GM19099 (cell line): ENCODE results near the gene DOK5.

Experiments
- POLR2A ChIP-seq: IDR thresholded peaks from 3 replicates; pipeline ENCODE4 v1.6.1; 2011; ENCODE audit warnings: low read depth; ENCODE audit not compliant: insufficient read length; ENCODE audit errors: extremely low read depth

DOK5 gene

DNA sequence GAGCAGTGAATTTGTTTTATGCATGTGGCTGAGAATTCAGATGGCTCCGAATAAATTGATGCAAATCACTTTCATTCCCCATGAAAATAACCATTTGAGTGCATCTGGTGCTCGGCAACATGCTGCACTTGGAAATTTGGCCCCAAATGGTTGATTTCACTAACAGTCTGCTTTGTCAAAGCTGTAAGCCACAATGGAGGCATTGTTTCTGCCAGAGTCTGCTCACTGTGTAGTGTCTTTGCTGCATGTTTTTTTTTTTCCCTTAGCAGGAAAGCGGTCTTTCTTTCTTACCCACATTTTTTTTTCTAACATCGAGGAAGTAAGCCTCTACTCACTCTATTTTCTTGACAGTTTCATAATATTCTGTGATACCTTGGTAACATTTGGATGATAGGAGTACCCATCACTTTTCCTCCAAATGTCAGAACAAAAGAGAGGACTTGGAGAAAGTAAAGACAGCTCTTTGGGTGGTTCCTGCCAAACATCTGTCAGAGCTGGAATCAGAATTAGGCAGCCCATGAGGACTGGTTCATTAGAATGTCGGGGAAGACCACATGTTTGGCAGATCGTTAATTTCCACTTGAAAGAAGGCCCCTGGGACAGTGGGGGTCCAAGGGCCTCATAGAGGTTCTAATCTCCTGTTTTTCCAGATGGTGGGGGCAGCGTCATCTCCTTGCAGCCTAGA lies 149.5 kb downstream of the DOK5 start:
- TF ChIP-seq POLR2A, result no peak

DNA sequence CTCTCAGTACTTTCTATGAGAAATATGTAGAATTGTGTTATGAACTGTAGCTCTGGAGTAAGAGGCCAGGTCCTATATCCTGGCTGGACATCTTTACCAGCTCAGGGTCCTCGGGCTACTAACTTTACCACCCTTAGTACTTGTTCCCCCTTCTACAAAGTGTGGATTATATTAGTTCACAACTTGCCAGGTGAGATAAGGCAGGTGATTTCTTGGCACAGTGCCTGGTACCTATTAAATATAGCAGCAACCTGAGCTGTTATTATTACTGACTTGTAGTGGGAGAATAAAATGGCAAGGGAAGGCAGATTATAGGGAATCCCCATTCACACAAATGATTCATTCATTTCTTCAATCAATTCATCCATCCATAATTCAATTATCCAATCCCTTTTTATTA lies 150.1 kb downstream of the DOK5 start:
- no peak for TF ChIP-seq POLR2A

DNA sequence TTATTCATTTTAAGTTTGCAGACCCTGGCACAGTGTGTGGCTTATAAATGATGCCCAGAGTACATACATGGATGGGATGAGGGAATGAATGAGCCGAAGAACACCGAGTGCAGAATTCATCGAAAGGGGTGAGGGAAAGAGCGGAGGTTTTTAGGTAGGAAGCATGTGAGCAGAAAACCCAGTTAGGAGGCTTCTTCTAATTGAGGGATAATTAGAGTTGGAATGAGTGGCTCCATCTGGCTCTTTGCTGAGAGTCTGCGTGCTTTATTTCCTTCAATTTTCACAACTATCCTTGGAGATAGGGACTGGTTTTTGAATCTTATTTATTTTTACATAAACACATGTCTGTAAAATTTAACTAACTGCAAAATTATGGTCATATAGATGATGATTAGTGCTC lies 150.7 kb downstream of the DOK5 start:
- no peak for TF ChIP-seq POLR2A

DNA sequence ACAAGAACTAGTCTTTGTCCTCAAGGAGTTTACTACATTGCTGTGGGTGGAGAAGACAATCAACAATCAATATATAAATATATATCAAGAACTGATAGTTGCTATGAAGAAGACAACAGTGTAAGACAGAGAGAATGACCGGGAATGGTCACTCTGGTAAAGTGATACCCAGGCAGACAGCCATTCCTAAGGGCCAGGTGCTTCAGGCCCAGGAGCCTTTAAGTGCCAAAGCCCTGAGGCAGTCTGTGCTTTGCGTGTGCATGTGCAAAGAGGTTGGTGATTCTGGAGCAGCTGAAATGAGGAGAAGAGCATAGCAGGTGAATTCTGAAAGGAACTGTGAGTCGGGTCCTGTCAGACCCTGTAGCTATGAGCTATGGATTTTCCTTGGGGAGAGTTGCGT lies 154.2 kb downstream of the DOK5 start:
- no peak for TF ChIP-seq POLR2A

DNA sequence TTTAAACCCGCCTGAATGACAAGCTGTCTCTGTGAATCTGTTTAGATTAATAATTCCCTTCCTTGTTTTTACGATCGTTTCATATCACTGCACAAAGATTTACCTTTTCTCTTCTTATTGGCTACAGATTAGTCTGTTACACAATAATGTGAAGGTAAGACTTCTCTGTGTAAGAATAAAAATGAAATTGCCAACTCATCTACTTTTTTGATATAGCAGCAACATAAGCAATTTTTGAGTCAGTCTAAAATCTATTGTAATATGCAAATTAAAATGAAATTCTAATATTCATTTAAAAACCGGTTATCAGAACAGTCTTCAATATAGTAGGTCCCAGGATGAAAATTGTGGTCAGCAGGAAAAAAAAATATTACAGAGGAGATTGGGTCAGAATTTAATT lies 155.2 kb downstream of the DOK5 start:
- no peak for TF ChIP-seq POLR2A

- no peak for TF ChIP-seq POLR2A
Measured at GRCh38 chr20:54631059-54631458, 155.7 kb downstream of the DOK5 start.

DNA sequence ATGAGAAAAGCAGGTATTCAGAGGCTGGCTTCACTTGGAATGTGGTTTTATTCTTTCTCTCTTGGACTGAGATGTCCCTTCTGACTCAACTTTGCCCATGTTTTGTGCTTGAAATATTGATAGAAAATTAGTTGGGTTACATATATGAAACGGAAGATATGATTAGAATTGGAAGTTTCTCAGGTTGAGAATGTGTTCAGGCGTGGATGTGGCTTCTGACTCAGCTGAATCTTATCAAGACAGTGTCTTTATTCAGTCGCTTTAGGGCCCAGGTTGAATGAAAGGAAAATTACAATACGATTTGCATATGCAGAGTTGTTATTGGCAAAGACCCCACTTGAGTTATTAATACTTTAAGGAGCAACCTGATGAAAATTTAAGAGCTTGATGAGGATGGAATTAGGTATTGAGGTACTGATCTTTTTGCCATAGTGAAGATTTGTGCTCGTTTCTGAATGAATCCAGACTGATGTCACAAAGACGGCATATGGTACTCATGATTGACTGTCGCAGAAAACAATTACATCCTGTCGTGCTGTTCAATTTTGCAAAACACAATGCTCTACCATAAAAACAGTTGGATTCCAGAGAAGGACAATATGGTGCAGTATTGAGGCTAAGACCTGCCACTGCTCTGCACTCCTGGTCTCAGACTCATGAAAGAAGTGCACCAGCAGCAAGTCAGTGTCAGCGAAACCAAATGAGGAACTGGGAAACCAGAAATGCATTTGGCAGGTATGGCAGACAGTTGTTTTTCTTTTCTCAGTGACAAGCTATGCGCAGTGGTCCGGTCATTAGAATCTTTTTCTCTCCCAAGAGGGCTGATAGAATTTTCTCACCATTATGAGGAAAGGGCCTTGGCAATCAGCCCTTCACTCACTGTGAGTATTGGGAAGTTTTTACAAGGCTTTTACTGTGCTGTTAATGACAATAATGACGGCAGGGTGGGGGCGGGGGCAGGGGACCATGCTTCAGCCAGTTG lies 158.3 kb downstream of the DOK5 start:
- no peak for TF ChIP-seq POLR2A

DNA sequence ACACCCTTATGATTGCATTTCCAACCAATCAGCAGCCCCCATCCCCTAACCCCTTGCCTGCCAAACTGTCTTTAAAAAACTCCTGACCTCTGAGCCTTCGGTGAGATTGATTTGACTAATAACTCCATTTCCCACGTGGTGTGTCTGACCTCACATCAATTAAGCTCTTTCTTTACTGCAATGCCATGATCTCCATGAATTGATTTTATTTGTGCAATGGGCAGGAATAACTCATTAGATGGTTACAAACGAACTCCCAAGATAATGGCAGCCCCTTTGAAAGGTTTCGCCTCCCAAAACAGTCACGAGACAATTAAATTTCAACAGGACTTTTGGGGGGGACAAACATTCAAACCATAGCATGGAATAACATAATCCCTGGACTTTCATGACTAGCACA lies 161.2 kb downstream of the DOK5 start:
- no peak for TF ChIP-seq POLR2A

GRCh38 chr20:54639941-54640340 lies 164.5 kb downstream of the DOK5 start:
- no peak for TF ChIP-seq POLR2A

DNA sequence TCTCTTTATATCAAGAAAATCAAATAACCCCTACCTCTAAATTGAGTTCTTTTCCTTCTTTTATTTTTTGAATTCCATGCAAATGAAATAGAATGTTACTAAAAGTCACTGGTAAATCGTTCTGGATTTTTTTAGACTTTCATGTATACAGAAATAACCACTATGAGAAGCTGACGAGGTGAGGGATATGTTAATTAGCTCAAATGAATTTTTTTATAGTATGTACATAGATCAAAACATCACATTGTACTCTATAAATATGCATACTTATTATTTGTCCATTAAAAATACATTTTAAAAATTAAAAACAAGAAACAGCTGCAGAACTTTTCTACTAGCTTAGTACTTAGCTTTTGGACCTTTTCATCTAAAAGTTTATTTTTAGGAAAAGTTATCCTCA lies 165.4 kb downstream of the DOK5 start:
- TF ChIP-seq POLR2A, result no peak

DNA sequence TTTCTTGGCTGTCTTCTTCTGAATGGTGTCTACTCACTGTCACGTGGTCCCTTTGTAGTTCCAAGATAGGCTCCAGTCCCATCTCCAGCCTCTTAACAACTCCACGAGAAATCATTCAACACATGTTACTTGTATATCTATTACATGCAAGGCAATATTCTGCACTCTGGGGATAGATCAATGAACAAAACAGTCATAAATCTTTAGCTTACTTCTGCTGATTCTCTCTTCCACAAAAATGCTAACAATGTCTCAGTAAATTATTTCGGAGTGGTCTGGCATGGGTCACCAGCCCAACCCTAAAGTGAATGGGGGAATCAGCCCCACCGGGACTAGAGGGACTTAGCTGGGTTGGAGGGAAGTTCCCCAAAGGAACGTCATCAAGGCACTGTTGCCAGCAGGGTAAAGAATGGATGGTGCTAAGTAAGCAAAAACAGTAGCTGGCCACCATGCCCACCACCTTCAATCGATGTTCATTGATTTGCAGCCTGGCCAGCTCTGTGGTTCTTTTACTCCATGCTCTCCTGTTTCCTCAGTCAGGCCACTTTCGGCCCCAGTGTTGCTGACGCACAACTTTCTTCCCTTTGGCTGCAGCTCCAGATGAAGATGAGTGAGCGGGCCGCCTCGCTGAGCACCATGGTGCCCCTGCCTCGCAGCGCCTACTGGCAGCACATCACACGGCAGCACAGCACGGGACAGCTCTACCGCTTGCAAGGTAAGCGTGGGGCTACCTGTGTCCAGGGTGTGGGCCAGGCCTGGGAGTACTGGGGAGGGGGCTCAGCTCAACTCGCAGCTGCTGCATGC lies 167.7 kb downstream of the DOK5 start:
- TF ChIP-seq POLR2A, result no peak

DNA sequence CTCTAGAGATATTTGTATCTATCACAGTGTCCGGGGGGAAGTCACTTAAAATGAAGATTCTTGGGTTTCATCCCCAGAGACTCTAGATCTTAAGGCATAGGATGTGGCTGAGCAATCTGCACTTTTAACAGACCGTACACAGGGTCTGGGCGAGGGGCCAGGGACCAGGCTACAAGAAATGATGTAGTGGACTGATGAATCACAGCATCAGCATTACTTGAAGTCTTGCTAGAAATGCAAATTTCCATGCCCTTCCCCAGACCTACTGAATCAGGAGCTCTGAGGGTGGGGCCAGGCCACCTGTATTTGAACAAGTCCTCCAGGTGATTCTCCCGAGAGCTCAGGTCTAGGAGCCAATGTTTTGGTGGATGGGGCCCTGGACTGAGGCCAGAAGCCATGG lies 168.4 kb downstream of the DOK5 start:
- no peak for TF ChIP-seq POLR2A

- no peak for TF ChIP-seq POLR2A
Measured at GRCh38 chr20:54645445-54646155, 170.2 kb downstream of the DOK5 start.

GRCh38 chr20:54646156-54646517 lies 170.7 kb downstream of the DOK5 start:
- no peak for TF ChIP-seq POLR2A

DNA sequence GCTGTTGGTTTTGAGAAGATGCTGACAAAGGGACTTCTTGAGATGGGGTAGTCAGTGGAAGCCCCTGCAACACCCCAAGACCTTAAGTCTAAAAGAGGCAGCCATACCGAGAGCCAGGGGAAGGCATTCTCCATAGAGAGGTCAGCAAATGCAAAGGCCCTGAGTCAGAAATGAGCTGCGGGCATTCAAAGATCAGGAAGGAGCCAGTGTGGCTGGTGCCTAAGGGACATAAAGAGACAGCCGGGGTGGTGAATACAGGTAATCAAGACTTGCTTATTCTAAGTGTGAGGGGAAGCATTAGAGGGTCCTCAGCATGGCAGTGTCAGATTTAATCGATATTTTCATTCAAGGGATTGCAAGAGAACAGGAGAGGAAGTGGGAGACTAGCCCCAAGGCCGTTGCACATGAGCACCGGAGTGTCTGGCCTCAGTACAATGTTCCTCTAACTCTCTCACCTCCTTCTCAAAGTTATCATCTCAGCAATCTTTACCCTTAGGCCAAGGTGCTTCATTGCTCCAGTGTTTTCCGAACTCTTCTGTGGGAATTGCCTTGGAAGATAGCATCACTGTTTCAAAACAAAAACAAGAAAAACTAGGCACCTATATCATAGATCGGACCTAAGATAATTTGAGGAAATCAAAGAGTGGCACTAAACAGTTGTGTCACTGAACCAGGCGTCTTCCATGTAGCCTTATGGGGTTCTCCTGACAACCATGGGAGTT lies 173.2 kb downstream of the DOK5 start:
- no peak for TF ChIP-seq POLR2A

DNA sequence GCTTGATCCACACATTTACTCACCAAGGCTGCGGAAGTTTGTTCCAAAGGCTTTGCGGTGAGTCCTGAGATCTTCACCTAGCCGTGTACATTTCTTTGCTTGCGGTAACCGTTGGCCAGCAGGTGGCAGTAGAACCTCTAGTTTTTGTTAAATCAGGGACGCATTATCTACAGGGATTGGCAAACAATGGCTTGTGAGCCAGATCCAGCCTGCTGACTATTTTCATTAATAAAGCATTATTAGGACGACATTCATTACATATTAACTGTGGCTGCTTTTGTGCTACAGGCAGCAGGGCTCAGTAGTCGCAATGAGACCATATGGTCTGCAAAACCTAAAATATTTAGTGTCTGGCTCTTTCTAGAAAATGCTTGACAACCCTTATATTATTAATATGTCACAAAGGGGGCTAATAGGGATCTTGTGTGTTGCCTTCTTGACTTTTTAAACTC lies 174.1 kb downstream of the DOK5 start:
- TF ChIP-seq POLR2A, result no peak
